Measurements from ENCODE around the gene PRRX1.

The PRRX1 gene

DNA sequence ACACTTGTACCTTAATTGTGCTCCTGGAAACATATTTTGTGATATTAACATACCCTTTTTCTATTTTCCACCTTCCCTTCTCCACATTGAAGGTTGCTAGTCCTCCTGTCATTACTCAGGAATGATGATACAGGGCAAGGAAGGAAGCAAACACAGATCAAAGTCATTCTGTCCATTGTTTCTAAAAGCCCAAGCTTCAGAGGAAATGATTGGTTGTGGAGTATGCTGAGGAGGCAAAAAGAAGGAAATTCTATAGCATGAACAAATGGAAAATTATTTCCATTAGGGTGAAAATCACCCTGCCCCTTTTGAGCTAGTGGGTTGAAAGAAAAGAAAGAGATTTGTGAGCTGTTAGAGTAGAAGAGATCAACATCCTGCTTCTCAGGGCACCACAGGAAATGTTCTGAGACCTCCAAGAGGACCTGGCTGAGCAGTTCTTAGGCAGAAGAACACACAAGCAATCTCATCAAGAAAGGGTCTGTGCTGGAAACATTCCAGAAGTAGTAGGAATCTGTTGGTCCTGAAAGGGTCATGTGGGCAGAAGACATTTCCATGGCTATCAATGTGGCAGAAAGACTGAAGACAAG lies 29.0 kb upstream of the PRRX1 start:
- no peak for TF ChIP-seq RAD21 (IDR thresholded peaks at IDR 0.05; ENCODE audit: low read depth)
- TF ChIP-seq, protein P1, sequence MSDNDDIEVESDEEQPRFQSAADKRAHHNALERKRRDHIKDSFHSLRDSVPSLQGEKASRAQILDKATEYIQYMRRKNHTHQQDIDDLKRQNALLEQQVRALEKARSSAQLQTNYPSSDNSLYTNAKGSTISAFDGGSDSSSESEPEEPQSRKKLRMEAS (IDR thresholded peaks at IDR 0.05) = no peak
- no peak for TF ChIP-seq EGR1 (IDR thresholded peaks at IDR 0.05)
- TF ChIP-seq TCF12 (IDR thresholded peaks at IDR 0.05; ENCODE audit: low read depth) = no peak
- TF ChIP-seq ZBTB7A (IDR thresholded peaks at IDR 0.05; ENCODE audit: low read depth) = no peak
- TF ChIP-seq CEBPB (IDR thresholded peaks at IDR 0.05) = no peak
- TF ChIP-seq YY1 (IDR thresholded peaks at IDR 0.05; ENCODE audit: low read depth) = no peak
- no peak for TF ChIP-seq TEAD4 (IDR thresholded peaks at IDR 0.05)
- TF ChIP-seq, protein P2, sequence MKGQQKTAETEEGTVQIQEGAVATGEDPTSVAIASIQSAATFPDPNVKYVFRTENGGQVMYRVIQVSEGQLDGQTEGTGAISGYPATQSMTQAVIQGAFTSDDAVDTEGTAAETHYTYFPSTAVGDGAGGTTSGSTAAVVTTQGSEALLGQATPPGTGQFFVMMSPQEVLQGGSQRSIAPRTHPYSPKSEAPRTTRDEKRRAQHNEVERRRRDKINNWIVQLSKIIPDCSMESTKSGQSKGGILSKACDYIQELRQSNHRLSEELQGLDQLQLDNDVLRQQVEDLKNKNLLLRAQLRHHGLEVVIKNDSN (IDR thresholded peaks at IDR 0.05) = no peak
- no peak for TF ChIP-seq CREB1 (IDR thresholded peaks at IDR 0.05; ENCODE audit: low read depth)
- TF ChIP-seq FOXM1 (IDR thresholded peaks at IDR 0.05; ENCODE audit: borderline replicate concordance, low read depth) = no peak
- TF ChIP-seq TAF1 (IDR thresholded peaks at IDR 0.05; ENCODE audit: low read depth) = no peak
- no peak for TF ChIP-seq EP300 (IDR thresholded peaks at IDR 0.05; ENCODE audit: borderline replicate concordance)
- TF ChIP-seq, protein P3, sequence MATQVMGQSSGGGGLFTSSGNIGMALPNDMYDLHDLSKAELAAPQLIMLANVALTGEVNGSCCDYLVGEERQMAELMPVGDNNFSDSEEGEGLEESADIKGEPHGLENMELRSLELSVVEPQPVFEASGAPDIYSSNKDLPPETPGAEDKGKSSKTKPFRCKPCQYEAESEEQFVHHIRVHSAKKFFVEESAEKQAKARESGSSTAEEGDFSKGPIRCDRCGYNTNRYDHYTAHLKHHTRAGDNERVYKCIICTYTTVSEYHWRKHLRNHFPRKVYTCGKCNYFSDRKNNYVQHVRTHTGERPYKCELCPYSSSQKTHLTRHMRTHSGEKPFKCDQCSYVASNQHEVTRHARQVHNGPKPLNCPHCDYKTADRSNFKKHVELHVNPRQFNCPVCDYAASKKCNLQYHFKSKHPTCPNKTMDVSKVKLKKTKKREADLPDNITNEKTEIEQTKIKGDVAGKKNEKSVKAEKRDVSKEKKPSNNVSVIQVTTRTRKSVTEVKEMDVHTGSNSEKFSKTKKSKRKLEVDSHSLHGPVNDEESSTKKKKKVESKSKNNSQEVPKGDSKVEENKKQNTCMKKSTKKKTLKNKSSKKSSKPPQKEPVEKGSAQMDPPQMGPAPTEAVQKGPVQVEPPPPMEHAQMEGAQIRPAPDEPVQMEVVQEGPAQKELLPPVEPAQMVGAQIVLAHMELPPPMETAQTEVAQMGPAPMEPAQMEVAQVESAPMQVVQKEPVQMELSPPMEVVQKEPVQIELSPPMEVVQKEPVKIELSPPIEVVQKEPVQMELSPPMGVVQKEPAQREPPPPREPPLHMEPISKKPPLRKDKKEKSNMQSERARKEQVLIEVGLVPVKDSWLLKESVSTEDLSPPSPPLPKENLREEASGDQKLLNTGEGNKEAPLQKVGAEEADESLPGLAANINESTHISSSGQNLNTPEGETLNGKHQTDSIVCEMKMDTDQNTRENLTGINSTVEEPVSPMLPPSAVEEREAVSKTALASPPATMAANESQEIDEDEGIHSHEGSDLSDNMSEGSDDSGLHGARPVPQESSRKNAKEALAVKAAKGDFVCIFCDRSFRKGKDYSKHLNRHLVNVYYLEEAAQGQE (IDR thresholded peaks at IDR 0.05; ENCODE audit: low read depth) = no peak
- TF ChIP-seq NFIC (IDR thresholded peaks at IDR 0.05) = no peak

- no peak for TF ChIP-seq ZBTB7A (IDR thresholded peaks at IDR 0.05; ENCODE audit: low read depth)
- no peak for TF ChIP-seq TEAD4 (IDR thresholded peaks at IDR 0.05)
- TF ChIP-seq EGR1 (IDR thresholded peaks at IDR 0.05) = no peak
- TF ChIP-seq, protein P3 (IDR thresholded peaks at IDR 0.05; ENCODE audit: low read depth) = no peak
- TF ChIP-seq CREB1 (IDR thresholded peaks at IDR 0.05; ENCODE audit: low read depth) = no peak
- TF ChIP-seq RAD21 (IDR thresholded peaks at IDR 0.05; ENCODE audit: low read depth) = no peak
Measured at GRCh38 chr1:170640581-170640980, 23.4 kb upstream of the PRRX1 start.

GRCh38 chr1:170657275-170657853 lies 6.6 kb upstream of the PRRX1 start:
- TF ChIP-seq EGR1 (IDR thresholded peaks at IDR 0.05) = no peak
- TF ChIP-seq, protein P1 (IDR thresholded peaks at IDR 0.05) = no peak
- TF ChIP-seq FOXM1 (IDR thresholded peaks at IDR 0.05; ENCODE audit: borderline replicate concordance, low read depth) = no peak
- no peak for TF ChIP-seq ZBTB7A (IDR thresholded peaks at IDR 0.05; ENCODE audit: low read depth)
- TF ChIP-seq EP300 (IDR thresholded peaks at IDR 0.05; ENCODE audit: borderline replicate concordance) = no peak
- TF ChIP-seq TCF12 (IDR thresholded peaks at IDR 0.05; ENCODE audit: low read depth) = no peak
- TF ChIP-seq NFIC (IDR thresholded peaks at IDR 0.05) = no peak
- TF ChIP-seq CREB1 (IDR thresholded peaks at IDR 0.05; ENCODE audit: low read depth) = no peak
- TF ChIP-seq YY1 (IDR thresholded peaks at IDR 0.05; ENCODE audit: low read depth) = no peak
- TF ChIP-seq CEBPB (IDR thresholded peaks at IDR 0.05) = no peak
- TF ChIP-seq, protein P3 (IDR thresholded peaks at IDR 0.05; ENCODE audit: low read depth) = no peak
- no peak for TF ChIP-seq RAD21 (IDR thresholded peaks at IDR 0.05; ENCODE audit: low read depth)
- TF ChIP-seq TEAD4 (IDR thresholded peaks at IDR 0.05) = no peak
- TF ChIP-seq TAF1 (IDR thresholded peaks at IDR 0.05; ENCODE audit: low read depth) = no peak
- TF ChIP-seq, protein P2 (IDR thresholded peaks at IDR 0.05) = no peak

GRCh38 chr1:170659399-170660035 lies 4.4 kb upstream of the PRRX1 start:
- TF ChIP-seq ZBTB7A (IDR thresholded peaks at IDR 0.05; ENCODE audit: low read depth) = no peak
- no peak for TF ChIP-seq TAF1 (IDR thresholded peaks at IDR 0.05; ENCODE audit: low read depth)
- TF ChIP-seq, protein P1 (IDR thresholded peaks at IDR 0.05) = no peak
- TF ChIP-seq, protein P2 (IDR thresholded peaks at IDR 0.05) = no peak
- TF ChIP-seq YY1 (IDR thresholded peaks at IDR 0.05; ENCODE audit: low read depth) = no peak
- TF ChIP-seq TCF12 (IDR thresholded peaks at IDR 0.05; ENCODE audit: low read depth) = no peak
- no peak for TF ChIP-seq EGR1 (IDR thresholded peaks at IDR 0.05)
- TF ChIP-seq, protein P3 (IDR thresholded peaks at IDR 0.05; ENCODE audit: low read depth) = no peak
